EH (cell line): ENCODE measurements around the gene HENMT1.
A peak's percentile ranks its signal among the peaks of the same experiment; 100 is the strongest.
"Not testable (repeated sequence)": the region's sequence is repeated elsewhere in the genome, so short reads cannot be mapped to it uniquely, and the experiment has no call there.

Experiments used
- DNase-seq: peaks from one replicate; pipeline ENCODE4 v3.0.0-alpha.2; 2015; ENCODE audit warnings: low read depth

Gene HENMT1

DNA sequence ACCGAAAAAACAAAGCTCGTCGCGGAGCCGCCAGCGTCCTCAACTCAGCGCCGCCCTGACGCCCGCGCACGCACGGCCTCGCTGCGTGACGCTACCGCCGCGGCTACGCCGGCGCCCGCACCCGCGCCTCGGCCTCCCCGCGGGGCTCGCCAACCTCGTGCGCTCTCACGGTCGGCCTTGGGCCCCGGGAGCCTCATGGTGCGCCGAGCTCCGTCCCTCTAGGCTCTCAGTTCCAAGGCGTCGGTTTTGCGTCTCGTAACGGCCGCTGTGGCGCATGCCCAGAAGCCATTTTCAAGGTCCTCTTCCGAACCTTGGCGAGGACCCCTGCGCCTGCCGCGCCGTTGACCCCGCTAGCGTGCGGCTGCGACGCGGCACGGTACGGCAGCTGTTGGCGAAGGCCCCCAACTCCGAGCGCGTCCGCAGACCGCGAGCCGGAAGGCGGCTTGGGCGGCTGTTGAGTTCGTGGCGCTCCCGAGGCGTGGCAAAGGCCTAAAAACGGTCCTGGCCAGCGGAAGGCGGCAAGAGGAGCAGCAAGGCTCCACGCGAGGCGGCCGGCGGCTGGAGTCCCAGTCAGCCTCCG is at the start of gene HENMT1:
Gene HENMT1, minus strand, starts transcription at position 64 of the 580 bp plus-strand sequence. CDS start 1,209 bp downstream, outside the sequence.
- peak; percentile 59 for DNase-seq

DNA sequence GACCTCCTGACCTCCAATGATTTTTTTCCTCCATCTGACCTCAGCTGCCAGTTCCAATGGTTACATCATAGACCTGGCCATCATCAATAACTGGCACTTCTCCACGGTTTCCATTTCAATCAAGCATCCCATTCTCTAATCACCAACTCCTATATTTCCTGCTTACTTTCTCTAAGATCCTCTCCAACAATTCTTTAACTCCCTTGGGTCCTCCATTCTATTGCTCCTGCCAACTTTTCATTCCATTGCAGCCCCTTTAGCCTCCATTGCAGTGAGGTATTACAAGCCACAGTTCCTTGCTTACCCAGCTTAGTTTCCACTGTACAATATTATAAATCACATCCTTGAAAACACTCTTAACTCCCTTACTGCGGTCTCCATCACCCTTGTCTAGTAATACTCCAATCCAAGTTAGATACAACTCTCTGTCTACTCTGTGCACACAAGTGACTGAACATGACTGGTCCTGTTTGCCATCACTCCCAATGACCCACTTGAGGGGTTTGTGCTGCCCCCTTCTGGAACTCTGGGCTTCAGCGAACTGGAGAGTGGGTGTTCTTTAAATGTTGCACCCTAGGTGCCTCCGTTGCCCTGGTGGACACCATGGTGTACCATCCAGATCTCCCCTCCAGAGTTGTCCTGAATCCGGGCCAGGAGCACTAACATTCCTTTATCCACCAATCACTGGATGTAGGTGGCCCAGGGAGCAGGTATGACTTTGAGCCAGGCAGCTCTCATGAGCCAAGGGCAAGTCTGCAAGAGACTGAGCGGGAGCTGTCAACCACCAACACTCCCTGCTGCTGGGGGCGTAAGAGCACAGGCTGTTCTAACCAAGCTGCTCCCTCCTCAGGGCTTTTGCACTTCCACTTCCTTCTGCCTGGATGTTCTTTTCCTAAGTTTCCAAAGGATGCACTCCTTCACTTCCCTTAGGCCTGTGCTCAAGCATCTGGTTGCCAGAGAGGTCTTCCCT is 48.1 kb upstream of the HENMT1 start:
- no peak for DNase-seq

DNA sequence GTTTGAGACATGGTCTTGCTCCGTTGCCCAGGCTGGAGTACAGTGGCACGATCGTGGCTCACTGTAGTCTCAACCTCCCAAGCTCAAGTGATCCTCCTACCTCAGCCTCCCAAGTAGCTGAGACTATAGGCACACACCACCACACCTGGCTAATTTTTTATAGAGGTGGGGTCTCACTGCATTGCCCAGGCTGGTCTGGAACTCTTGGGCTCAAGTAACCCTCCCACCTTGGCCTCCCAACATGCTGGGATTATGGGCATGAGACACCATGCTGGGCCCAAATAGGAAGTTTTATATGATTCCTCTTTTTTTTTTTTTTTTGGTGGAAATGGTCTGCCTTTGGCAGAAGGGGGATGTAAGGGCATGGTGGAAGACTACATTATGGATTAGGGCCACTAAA is 45.8 kb upstream of the HENMT1 start:
- no peak for DNase-seq

DNA sequence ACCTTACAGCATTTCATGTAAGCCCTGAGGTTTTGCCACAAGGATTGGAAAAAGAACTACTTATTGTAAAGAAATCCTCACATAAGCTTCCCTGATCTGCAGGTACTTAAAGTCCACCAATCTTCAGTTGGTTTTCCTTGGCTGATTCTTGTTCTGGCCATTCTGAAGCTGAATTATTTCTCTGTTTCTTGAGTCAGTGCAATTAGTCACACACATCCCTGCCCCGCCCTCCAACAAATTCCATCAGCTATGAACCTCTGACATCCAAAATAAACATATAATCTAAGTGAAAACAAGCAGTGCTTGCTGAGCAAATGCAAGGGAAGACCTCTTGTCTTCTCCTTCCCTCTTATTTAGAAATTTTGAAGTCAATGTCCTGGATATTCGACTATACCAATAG is 43.6 kb upstream of the HENMT1 start:
- peak; percentile 86 for DNase-seq

DNA sequence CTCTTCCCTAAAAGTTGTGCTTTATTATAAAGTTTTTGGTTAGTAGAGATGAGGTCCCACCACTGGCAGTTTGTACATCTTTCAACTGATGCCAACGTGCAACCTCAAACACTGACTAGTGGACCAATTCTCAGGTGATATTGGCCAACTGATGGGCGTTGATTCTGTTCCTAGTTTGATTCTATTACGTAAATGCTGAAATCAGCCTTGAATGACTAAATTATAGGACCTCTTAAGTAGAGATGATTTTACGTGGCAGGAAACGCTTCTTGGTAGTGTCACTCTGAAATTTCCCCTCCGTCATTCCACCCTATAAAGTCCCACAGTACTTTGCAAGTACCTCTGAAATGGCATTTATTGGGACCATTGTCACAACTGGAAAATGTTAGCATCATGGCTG is 43.0 kb upstream of the HENMT1 start:
- DNase-seq: peak; percentile 50

DNA sequence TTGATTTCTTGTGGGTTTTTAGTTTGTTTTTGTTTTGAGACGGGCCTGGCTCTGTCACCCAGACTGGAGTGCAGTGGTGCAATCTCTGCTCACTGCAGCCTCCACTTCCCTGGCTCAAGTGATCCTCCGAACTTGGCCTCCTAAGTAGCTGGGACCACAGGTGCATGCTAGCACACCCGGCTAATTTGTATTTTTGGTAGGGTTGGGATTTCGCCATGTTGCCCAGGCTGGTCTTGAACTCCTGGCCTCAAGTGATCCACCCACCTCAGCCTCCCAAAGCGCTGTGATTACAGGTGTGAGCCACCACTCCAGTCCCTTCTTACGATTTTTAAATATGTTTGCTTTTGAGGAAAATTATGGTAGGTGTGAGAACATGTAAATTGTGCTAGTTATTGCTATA is 41.2 kb upstream of the HENMT1 start:
- DNase-seq: not testable (repeated sequence)

DNA sequence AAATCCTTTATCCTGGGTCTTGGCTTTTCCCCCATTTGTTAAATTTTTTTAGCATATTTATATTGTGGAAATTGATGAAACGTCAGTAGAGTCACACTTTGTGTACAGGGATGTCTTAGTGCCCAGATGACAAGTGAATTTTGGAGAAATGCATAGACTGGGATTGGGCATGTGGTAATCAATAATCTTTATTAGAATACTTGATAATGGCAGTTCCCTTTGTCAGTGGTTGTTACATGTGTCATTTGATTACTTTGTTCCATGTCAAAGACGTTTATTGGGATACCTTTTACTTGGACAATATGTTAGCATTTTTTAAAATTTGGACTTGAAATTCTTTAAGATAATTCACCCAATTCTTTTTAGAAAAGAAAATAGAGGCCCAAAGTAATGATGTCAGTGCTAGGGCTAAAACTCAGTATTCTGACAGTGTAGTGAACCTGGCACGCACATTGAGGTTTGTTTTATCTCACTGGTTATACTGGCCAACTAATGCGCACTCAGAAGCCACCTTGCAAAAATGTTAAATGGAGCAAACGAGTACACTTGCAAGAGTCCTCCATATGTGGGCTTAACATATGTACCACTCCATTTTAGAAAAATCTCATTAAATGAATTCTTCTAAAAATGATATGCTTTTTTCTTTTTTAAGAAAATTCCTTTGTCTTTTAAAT is 40.4 kb upstream of the HENMT1 start:
- DNase-seq: no peak

DNA sequence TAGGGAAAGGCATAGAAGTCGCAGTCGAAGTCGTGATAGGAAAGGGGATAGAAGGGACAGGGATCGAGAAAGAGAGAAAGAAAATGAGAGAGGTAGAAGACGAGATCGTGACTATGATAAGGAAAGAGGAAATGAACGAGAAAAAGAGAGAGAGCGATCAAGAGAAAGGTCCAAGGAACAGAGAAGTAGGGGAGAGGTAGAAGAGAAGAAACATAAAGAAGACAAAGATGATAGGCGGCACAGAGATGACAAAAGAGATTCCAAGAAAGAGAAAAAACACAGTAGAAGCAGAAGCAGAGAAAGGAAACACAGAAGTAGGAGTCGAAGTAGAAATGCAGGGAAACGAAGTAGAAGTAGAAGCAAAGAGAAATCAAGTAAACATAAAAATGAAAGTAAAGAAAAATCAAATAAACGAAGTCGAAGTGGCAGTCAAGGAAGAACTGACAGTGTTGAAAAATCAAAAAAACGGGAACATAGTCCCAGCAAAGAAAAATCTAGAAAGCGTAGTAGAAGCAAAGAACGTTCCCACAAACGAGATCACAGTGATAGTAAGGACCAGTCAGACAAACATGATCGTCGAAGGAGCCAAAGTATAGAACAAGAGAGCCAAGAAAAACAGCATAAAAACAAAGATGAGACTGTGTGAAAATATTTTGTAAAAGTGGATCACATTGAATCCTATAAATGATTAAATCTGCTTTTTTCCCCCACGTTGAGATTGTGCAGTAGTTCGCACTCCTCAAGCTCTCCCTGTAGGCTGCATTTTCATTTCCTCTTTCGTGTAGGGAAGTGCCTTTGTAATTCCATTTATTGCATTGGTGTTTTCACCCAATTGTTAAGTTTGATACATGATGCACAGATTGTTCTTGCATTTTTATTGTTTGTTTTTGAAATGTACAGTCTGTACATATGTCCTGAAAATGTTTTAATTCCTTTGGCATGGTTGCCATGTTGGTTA is 38.8 kb upstream of the HENMT1 start:
- DNase-seq: no peak

DNA sequence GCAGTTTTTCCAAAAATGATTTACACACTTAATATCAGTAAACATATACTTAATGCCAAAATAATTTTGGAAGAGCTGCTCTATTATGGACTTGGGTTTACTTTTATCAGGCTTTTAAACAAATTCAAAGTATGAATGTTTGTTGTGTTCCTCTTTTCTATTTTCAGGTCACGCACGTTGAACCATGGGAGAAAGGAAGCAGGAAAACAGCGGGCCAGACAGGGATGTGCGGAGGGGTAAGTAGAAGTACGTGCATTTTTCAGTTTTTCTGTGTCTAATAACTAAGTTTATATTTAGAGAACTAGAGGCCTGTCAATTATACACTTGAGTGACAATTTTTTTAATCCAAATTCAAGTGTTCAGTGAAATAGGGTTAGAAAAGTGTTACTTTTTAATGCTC is 34.6 kb upstream of the HENMT1 start:
- no peak for DNase-seq

DNA sequence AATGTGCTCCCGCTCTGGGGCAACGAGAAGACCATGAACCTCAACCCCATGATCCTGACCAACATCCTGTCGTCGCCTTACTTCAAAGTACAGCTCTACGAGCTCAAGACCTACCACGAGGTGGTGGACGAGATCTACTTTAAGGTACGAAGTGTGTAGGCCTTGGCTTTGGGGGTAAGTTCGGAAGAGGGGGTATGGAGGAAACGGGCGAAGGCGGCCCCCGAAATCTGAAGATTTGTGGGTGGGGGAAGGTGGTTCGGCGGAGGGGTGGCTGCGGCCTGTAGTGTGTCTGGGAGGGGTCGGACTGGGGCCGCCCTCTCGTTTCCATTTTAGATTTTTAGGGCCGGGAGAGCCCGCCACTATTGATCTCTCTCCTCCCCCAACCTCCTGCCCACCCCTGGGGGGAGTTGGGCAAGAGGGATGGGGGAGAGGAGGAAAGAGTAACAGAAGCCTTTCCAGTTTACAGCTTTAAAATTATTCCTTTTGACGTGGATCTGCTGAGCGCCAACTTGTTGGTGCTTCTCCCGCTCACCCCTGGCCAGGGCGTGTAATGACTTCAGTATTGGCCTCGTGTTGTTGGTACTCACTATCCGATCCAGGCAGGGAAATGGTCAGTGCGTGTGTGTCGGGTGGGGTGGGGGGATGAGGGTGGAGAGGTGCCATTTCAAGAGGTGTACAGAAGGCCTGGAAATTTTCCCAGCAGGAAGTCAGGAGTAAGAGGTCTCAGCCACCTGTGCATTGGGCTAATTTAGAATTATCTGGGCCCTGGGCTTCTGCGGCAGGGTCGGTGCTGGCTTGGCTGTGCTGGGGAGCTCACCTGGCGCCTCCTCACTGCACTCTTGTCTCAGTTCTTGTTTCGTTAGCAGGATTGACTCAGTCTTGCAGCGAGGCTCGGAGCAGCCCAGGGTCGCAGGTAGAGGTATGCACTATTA is 32.1 kb upstream of the HENMT1 start:
- peak; percentile 81 for DNase-seq

DNA sequence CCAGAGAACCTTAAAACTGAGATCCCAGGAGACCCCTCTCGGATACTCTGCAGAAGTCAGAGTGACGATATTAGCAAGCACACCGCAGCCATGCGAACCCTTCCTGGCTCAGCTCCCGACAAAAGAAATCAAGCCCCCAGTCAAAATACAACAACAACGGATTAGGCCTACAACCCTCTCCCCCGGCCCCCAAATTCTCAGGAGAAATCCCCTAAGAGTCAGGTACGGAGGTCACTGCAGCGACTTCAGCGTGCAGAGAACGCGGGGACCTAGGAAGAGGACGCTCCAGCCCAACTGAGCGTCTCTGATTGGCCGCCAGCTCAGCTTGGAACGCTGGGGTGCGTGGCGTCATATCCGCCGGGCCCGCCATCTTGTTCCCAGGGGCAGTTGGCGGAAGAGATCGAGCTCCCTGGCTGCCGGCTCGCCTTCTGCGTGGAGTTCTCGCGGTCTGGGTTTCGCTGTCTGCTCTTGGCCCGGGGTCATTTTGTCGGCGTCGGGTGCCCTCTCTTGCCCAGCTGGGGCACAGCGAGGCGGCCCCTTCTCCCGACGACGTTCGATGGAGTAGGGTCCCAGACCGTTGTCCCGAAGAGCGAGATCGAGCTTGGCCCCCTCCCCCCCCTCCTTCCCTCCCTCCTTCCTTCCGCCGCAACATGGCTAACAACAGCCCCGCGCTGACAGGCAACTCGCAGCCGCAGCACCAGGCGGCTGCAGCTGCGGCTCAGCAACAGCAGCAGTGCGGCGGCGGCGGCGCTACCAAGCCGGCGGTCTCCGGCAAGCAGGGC is 31.2 kb upstream of the HENMT1 start, which contains the start of gene PRPF38B:
Gene PRPF38B, plus strand, starts transcription at position 369 of the 782 bp plus-strand sequence. Its CDS starts 282 bp downstream, at position 651.
- peak; percentile 93 for DNase-seq

DNA sequence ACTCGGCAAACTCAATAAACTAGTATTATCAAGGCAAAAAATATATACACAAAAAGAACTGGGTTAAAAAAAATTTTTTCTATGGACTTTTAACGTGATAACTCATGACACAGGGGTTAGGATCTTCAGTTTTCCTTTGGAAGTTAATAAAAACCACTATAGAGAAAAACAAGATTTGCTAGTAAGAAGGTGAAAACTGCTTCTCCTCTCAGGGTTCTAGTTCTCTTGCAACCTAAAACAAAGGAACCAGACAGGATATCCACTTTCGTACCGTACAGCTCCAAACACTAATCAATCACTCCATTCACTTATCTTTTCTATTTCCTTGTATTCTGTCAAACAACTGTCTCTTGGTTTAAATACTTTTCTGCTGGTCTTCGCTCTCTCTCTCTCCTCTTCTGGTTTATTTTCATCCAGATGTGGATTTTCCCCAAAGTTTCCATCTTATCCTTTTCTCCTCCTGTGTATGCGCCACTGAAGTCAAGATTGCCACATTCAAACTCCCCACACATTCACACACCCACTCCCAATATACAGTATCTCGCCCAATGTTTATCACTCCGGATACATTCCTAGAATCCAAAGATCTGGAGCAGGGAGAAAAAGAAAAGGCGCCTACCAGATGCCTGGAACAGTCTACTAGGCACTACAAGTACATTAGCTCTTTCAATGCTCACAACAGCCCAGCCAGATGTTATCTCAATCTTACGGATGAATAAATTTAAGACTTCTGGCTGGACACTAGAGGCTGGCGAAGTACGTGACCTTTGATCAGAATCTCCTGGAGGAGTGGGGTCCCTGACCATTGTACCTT is 30.4 kb upstream of the HENMT1 start:
- DNase-seq: no peak

DNA sequence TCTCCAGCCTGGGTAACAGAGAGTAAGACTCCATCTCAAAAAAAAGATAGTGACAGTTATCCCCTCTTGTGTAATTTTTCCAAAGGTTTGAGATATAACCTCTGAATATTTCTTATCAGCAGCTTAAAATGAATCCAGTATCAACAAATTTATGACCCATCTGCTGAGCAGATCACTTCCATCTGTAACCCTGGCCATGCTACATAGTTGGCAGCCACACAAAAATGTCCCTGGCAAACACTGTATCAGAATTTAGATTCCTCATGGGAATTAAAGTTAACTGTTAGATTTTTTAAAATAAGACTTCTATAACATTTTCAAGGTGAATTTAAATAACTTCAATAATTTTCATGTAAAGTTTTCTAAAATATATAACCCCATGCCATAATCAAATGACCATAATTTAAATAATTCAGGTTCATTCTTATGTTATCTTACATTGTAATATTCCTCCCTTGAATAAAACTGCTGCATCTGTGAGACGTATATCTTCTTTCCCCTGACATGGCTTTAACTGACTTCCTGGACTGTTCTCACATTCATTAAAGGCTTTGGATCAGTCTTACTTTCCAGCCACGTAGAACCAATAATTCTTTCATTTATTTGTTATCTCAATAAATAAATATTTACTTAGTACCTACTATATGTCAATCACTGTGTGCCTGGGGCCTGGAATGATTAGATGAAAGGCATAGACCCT is 25.9 kb upstream of the HENMT1 start:
- DNase-seq: peak; percentile 74

DNA sequence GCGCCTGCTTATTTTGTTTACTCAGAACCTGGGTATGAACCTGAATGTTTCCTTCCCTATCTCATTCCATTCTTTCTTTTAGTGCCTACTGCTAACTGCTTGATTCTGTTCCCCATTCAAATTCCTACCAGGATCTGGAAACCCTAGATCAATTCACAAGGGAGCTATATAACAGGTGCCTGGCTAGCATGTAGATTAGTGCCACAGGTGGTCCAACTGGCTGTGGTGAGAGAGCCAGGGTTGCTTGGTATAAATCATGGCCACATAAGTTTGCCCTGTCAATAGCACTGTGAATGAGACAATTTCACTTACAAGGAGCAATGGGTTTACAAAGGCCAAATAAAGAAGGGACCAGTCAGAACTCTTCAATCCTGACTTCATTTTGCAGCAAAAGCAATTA is 24.6 kb upstream of the HENMT1 start:
- DNase-seq: no peak

DNA sequence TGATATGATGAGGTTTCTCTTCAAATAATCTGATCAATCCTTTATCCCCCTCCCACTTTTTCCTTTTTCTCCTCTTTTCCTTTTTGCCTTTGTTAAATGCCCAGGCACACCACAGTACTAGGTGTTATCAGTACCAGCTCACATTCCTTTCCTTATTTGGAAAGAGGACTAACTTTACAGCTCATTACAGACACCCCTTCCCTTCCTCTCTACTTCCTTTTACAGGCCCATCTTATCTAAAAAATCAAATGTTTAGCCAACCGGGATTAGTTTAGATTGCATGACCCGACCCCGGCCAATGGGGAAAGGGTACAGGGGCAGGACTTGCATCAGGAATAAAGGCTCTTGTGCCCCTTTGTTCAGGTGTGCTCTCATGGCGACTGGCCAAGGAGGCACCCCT is 20.8 kb upstream of the HENMT1 start:
- DNase-seq: peak; percentile 24

DNA sequence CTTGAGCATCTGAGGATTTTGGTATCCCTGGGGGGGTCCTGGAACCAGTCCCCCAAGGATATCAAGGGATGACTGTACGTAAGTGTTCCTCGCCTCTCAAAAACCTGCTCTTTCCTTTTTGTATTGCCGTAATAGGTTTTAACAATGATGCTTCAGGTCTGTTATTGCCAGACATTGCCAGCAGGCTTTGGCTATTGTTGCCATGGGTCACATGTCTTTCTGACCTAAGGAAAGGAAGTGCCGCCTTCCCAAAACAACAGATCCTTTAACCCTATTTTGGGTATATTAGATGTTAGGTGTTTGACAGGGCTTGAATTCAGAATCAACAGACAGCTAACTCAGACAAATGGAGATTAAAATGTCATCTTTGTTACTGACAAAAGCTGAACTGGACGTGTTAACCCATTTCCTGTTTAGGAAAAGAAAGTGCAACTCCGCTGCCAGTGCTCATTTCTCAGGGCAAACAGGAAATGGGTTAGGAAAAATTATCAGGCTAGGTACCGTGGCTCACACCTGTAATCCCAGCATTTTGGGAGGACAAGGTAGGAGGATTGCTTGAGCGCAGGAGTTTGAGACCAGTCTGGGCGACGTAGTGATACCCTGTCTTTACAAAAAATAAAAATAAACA is 18.8 kb upstream of the HENMT1 start:
- DNase-seq: no peak

DNA sequence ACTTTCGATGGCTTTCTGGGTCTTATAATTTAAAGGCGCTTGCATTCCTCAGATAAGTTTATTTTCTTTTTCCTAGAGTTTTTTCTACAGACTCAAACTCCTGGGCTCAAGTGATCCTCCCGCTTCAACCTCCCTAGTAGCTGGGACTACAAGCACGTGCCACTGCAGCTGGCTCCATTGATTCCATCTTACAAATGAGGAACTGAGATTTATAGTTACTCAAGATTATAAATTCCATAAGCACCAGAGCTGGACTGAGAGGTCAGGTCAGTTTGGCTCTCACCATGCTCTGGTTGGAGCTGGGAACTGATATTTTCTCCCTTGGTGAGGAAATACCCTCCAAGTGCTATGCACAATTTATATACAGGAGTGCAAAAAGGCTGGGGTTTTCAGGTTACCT is 17.8 kb upstream of the HENMT1 start:
- DNase-seq: no peak

DNA sequence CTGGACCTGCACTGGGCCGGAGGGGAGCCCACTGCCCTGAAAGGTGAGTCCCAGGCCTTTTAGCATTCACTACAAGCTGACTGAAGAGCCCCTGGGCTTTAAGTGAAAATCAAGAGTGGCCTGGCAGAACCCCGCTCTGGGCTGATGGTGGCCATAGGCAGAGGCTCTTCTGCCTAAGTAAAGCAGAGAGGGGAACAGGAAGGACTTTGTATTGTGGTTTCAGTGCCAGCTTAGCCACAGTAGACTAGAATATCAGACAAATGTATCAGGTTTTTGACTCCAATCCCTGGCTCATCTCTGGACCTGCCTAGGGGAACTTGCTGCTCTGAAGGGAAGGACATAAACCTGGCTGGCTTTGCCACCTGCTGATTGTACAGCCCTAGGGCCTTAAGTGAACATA is 10.2 kb upstream of the HENMT1 start:
- DNase-seq: no peak
